Activated T-helper 1 cell treated with anti-CD3 and anti-CD28 coated beads, Interleukin-12 subunit alpha, Interleukin-12 subunit beta, Interleukin-2, Interleukin-4 antibody, amounts not matched to agents 30 ng/mL and 10 ng/mL and 1 ng/mL, durations not matched to agents 14 hours and 24 hours and 36 hours (primary cell): ENCODE measurements around the gene TM4SF18. TPM values are rescaled to one million over a fixed set of nuclear protein-coding genes. Genes with fewer than 3 reads are reported as not detected.
"Not testable (repeated sequence)": the region's sequence is repeated elsewhere in the genome, so short reads cannot be mapped to it uniquely, and the experiment has no call there.

ENCODE experiments used
- DNase-seq: peaks from one replicate; pipeline ENCODE4 v3.0.0; 2021; ENCODE audit warnings: low spot score
- H3K27ac Mint-ChIP-seq: one replicate; pipeline ENCODE4 v1.8.0; 2021; ENCODE audit warnings: mild to moderate bottlenecking, mixed read lengths
- H3K27me3 Mint-ChIP-seq: one replicate; pipeline ENCODE4 v1.8.0; 2022; ENCODE audit warnings: mild to moderate bottlenecking, moderate library complexity, mixed read lengths; ENCODE audit not compliant: insufficient read depth
- H3K36me3 Mint-ChIP-seq: one replicate; pipeline ENCODE4 v1.8.0; 2021; ENCODE audit warnings: low read depth, mixed read lengths
- H3K4me1 Mint-ChIP-seq: one replicate; pipeline ENCODE4 v1.8.0; 2021; ENCODE audit warnings: low read depth, mixed read lengths
- H3K4me3 Mint-ChIP-seq: one replicate; pipeline ENCODE4 v1.8.0; 2021; ENCODE audit warnings: mild to moderate bottlenecking, moderate library complexity, mixed read lengths
- H3K9me3 Mint-ChIP-seq: one replicate; pipeline ENCODE4 v1.8.0; 2021; ENCODE audit warnings: mixed read lengths
- intact Hi-C: fragments of 100-400 bp; cut with micrococcal nuclease; formaldehyde crosslinking; loops from one replicate; pipeline ENCODE4 v1.15.1; 2024
- total RNA-seq: library from RNA; stranded (reverse); gene quantifications from 2 replicates; pipeline ENCODE4 v1.2.3, GENCODE V29; 2022

TM4SF18 gene
- total RNA-seq, 1 donor from 2014 or later = not detected

DNA sequence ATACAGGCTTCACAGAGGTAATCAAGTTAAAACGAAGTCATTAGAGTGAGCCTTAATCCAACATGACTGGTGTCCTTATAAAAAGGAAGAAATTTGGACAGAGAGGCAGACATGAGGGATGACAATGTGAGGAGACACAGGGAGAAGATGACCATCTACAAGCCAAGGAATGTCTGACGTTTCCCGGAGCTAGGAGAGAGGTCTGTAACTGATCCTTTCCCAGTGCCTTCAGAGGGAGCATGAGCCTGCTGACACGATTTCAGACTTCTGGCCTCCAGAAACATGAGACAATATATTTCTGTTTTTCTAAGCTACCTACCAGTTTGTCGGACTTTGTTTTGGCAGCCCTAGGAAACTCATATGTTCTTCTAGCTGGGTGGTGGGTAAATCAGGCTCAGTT is 28.9 kb upstream of the TM4SF18 start:
- Mint-ChIP-seq H3K9me3 (no peaks in the 10 kb centered on the region), H3K4me3 (no peak overlapping the region), H3K27ac (no peak overlapping the region), H3K36me3 (no peaks in the 10 kb centered on the region), H3K4me1 (peaks cover 9% of the 10 kb centered on the region), H3K27me3 (peaks cover 15% of the 10 kb centered on the region)
- DNase-seq = no peak
- intact Hi-C loops = no loop called here

DNA sequence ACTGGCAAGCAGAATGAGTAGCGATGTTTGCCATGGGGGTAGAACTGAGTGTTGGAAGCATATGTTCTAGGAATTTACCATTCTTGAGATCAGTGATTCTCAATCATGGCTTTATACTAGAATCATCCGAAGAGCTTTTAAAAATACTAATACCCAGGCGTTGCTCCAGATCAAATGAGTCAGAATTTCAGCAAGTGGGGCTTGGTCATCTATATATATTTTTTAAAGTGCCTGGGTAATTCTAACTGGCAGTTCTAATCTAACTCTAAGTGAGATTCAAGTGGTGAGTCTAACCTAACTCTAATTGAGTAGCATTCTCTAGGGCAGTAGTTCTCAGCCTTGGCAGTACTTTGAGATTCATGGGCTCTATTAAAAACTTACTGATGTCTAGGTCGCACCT is 23.2 kb upstream of the TM4SF18 start:
- Mint-ChIP-seq H3K36me3 (no peaks in the 10 kb centered on the region), H3K27me3 (peaks cover 24% of the 10 kb centered on the region), H3K9me3 (no peaks in the 10 kb centered on the region), H3K4me3 (no peak overlapping the region), H3K4me1 (no peaks in the 10 kb centered on the region), H3K27ac (no peak overlapping the region)
- no peak for DNase-seq
- intact Hi-C loops = no loop called here

DNA sequence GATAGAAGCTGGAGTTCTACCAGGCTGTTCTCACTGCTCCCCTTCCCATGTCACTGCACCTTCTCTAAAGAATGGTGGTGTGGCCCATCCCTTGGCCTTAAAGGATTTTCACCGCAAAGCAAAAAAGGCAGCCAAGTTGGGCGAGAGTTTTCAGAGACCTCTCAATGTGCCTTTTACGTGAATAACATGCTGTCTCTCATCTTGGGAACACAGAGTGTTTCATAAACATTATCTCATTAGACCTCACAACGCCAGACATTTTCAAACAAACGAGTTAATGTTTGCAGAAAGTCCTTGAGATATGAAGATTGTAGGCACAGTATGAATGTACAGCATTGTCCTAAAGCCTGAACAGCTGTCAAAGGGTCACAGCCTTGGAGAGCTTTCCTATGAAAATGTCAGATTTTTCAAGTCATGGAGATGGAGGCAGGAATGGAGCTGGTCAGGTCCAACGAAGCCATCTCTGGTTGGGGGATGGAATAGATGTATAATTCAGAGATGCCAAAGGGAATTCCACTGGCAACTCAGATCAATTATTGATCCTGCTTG is 22.7 kb upstream of the TM4SF18 start:
- no peaks in the 10 kb centered on the region for H3K4me1 Mint-ChIP-seq
- no peak overlapping the region for H3K27ac Mint-ChIP-seq
- intact Hi-C loops = no loop called here
- DNase-seq = no peak
- no peaks in the 10 kb centered on the region for H3K9me3 Mint-ChIP-seq
- H3K4me3 Mint-ChIP-seq = no peak overlapping the region
- H3K36me3 Mint-ChIP-seq = no peaks in the 10 kb centered on the region
- H3K27me3 Mint-ChIP-seq = peaks cover 20% of the 10 kb centered on the region

GRCh38 chr3:149353581-149354184 is 20.2 kb upstream of the TM4SF18 start:
- DNase-seq = no peak
- H3K27me3 Mint-ChIP-seq = peaks cover 33% of the 10 kb centered on the region
- H3K4me3 Mint-ChIP-seq = no peak overlapping the region
- H3K36me3 Mint-ChIP-seq = no peaks in the 10 kb centered on the region
- intact Hi-C loops = no loop called here
- H3K27ac Mint-ChIP-seq = no peak overlapping the region
- H3K9me3 Mint-ChIP-seq = no peaks in the 10 kb centered on the region
- H3K4me1 Mint-ChIP-seq = no peaks in the 10 kb centered on the region

GRCh38 chr3:149352556-149352955 is 19.1 kb upstream of the TM4SF18 start:
- Mint-ChIP-seq H3K4me1 (no peaks in the 10 kb centered on the region), H3K36me3 (no peaks in the 10 kb centered on the region), H3K4me3 (no peak overlapping the region), H3K27me3 (peaks cover 33% of the 10 kb centered on the region), H3K9me3 (no peaks in the 10 kb centered on the region), H3K27ac (no peak overlapping the region)
- DNase-seq = peak; percentile 4
- intact Hi-C loops = loop anchor here (1.0 kb wide), 1 partner anchor 128 kb away; no protein-coding TSS in a partner anchor

GRCh38 chr3:149343951-149344350 is 10.5 kb upstream of the TM4SF18 start:
- DNase-seq = no peak
- H3K9me3 Mint-ChIP-seq = no peaks in the 10 kb centered on the region
- H3K36me3 Mint-ChIP-seq = no peaks in the 10 kb centered on the region
- intact Hi-C loops = no loop called here
- H3K4me1 Mint-ChIP-seq = no peaks in the 10 kb centered on the region
- peaks cover 20% of the 10 kb centered on the region for H3K27me3 Mint-ChIP-seq
- H3K4me3 Mint-ChIP-seq = no peak overlapping the region
- H3K27ac Mint-ChIP-seq = no peak overlapping the region

DNA sequence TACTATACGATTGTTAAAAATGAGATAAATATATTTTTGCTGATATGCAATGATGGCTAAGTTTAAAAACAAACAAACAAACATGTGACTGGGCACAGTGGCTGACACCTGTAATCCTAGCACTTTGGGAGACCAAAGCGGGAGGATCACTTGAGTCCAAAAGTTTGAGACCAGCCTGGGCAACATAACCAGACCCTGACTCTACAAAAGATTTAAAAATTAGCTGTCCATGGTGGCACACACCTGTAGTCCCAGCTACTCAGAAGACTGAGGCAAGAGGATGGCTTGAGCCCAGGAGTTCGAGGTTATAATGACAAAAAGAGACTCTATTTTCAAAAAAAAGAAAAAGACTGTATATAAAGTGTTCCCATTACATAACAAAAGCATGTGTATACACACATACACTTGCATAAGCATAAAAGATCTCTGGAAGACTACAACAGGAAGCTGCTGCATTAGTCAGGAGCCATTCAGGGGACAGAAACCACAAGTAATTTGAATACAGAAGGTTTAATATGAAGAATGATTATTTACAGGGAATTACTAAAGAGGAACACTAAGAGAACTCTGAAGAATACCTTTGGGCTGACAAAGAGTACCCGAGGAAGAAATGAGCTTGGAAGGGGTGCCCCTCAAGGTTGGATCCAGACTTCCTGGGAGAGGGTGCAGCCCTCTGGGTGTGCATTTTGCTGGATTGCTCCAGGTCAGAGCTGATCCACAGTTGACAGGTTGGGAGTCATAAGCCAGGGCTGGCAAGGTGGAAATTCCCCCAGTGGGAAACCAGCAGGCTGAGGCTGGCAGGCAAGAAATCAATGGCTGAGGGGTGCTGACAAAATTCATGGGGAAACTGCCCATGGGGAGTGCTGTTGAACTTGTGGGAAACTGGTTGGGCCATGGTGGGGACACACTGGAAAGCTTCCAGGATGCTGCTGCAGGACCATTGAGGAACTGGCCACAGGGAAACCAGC is 9.3 kb upstream of the TM4SF18 start:
- intact Hi-C loops = no loop called here
- Mint-ChIP-seq H3K4me3 (no peak overlapping the region), H3K27me3 (peaks cover 18% of the 10 kb centered on the region), H3K9me3 (no peaks in the 10 kb centered on the region), H3K4me1 (no peaks in the 10 kb centered on the region), H3K27ac (no peak overlapping the region), H3K36me3 (no peaks in the 10 kb centered on the region)
- DNase-seq = no peak

GRCh38 chr3:149340310-149340933 is 7.0 kb upstream of the TM4SF18 start:
- intact Hi-C loops = no loop called here

DNA sequence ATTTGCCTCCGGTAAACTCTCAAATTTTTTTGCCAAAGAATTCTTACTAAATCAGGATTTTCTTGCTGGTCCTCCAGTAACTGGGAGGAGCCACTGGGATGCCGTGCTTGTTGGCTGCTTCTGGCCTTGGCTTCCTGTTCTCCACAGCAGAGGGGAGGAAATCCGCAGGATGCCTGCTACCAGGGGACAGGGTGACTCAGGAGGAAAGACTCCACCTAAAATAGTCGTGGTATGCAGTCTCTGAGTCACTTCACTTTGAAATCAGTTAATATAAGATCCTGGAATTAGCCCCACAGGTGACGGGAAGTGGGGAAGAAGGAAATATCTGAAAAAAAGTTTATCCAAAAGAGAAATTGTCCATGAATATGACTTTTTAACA is 6.5 kb upstream of the TM4SF18 start:
- H3K9me3 Mint-ChIP-seq = no peaks in the 10 kb centered on the region
- no peak overlapping the region for H3K27ac Mint-ChIP-seq
- no peak for DNase-seq
- H3K27me3 Mint-ChIP-seq = peaks cover 12% of the 10 kb centered on the region
- H3K4me3 Mint-ChIP-seq = no peak overlapping the region
- H3K4me1 Mint-ChIP-seq = no peaks in the 10 kb centered on the region
- H3K36me3 Mint-ChIP-seq = no peaks in the 10 kb centered on the region
- intact Hi-C loops = no loop called here

More at GRCh38 chr3:149340310-149340933, 7.0 kb upstream of the TM4SF18 start:
- Mint-ChIP-seq H3K36me3 (no peaks in the 10 kb centered on the region), H3K27me3 (peaks cover 14% of the 10 kb centered on the region), H3K4me3 (no peak overlapping the region), H3K4me1 (no peaks in the 10 kb centered on the region), H3K27ac (no peak overlapping the region), H3K9me3 (no peaks in the 10 kb centered on the region)
- DNase-seq = no peak

- H3K36me3 Mint-ChIP-seq, DNase-seq, H3K4me3 Mint-ChIP-seq, H3K9me3 Mint-ChIP-seq, intact Hi-C loops, H3K4me1 Mint-ChIP-seq, H3K27ac Mint-ChIP-seq: not testable (repeated sequence)
- H3K27me3 Mint-ChIP-seq = peaks cover 11% of the 10 kb centered on the region
Observed at GRCh38 chr3:149337486-149337885, 4.0 kb upstream of the TM4SF18 start.

DNA sequence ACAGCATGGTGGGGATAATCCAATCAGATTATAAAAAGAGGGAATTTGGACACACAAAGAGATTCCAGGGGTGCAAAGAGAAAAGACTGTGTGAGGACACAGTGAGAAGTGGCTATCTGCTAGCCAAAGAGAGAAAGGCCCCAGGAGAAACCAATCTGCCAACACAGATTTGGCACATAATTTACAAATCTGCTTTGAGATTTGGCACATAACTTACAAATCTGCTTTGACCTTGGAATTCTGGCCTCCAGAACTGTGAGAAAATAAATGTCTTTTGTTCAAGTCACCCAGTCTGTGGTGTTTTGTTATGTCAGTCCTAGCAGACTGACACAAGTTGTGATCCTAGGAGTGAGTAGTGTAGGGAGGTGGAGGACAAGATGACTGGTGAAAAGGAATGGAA is 3.5 kb upstream of the TM4SF18 start:
- H3K4me3 Mint-ChIP-seq = no peak overlapping the region
- H3K27ac Mint-ChIP-seq = no peak overlapping the region
- DNase-seq = no peak
- no peaks in the 10 kb centered on the region for H3K36me3 Mint-ChIP-seq
- H3K9me3 Mint-ChIP-seq = no peaks in the 10 kb centered on the region
- H3K27me3 Mint-ChIP-seq = peaks cover 9% of the 10 kb centered on the region
- intact Hi-C loops = no loop called here
- H3K4me1 Mint-ChIP-seq = no peaks in the 10 kb centered on the region

DNA sequence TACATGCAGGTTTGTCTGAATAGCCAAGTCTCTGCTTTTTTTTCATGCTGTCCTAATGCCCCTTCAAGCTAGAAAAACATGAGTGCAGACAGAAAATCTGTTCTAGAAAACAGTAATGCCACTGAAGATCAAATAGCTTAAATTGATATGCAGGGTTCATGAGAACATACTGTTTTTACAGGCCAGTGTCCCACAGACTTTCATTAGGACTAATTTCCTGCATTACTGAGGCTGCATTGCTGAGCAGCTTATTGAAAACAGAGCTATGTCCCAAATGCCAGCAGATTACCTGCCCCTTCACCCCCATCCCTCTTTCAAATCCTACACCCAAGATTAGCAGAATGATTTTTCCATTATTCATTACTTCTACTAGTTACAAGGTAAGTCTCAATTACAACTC is 665 bp downstream of the TM4SF18 start:
- Mint-ChIP-seq H3K9me3 (no peaks in the 10 kb centered on the region), H3K27me3 (peaks cover 9% of the 10 kb centered on the region), H3K27ac (no peak overlapping the region), H3K4me3 (no peak overlapping the region), H3K36me3 (no peaks in the 10 kb centered on the region), H3K4me1 (no peaks in the 10 kb centered on the region)
- intact Hi-C loops = no loop called here
- no peak for DNase-seq
